OCI-LY3 (cell line): ENCODE measurements around the gene TRIO.

ENCODE experiments used
- H2AFZ ChIP-seq: fragments of 200-600, 300-600 bp; shearing (Covaris generic); 2 replicates; pipeline ENCODE4 v1.6.0; 2014; ENCODE audit warnings: antibody characterized with exemption, low read depth, low read length
- H3K27ac ChIP-seq: fragments of 200-600, 300-600 bp; sonication (generic); 2 replicates; pipeline ENCODE4 v1.5.1; 2014; ENCODE audit warnings: mild to moderate bottlenecking, low read length, moderate library complexity, mixed read lengths
- H3K27me3 ChIP-seq: fragments of 200-600, 300-600 bp; sonication (generic); 2 replicates; pipeline ENCODE4 v1.6.1; 2014; ENCODE audit warnings: low read depth, low read length, mixed read lengths
- H3K36me3 ChIP-seq: fragments of 200-600, 300-600 bp; sonication (generic); replicated peaks from 2 replicates; pipeline ENCODE3; 2014; ENCODE audit warnings: low read depth, low read length, mixed read lengths
- H3K4me1 ChIP-seq: fragments of 300-600, 200-600 bp; sonication (generic); 2 replicates; pipeline ENCODE4 v1.6.1; 2014; ENCODE audit warnings: low read length, mixed read lengths
- H3K4me2 ChIP-seq: fragments of 200-600, 300-600 bp; sonication (generic); 2 replicates; pipeline ENCODE4 v1.6.1; 2014; ENCODE audit warnings: low read length, mixed read lengths
- H3K4me3 ChIP-seq: fragments of 300-600, 200-600 bp; sonication (generic); 2 replicates; pipeline ENCODE4 v1.5.1; 2014; ENCODE audit warnings: antibody characterized with exemption, mild to moderate bottlenecking, low read length, moderate library complexity
- H3K79me2 ChIP-seq: fragments of 300-600, 200-600 bp; shearing (Covaris generic); 2 replicates; pipeline ENCODE4 v1.6.1; 2014; ENCODE audit warnings: mild to moderate bottlenecking, low read length, mixed read lengths
- H3K9ac ChIP-seq: fragments of 300-600, 200-600 bp; shearing (Covaris generic); 2 replicates; pipeline ENCODE4 v1.6.0; 2014; ENCODE audit warnings: mild to moderate bottlenecking, low read length, moderate library complexity
- H3K9me3 ChIP-seq: fragments of 200-600, 300-600 bp; shearing (Covaris generic); 2 replicates; pipeline ENCODE4 v1.6.1; 2014; ENCODE audit warnings: low read length, mixed read lengths; ENCODE audit not compliant: insufficient read depth
- H4K20me1 ChIP-seq: fragments of 200-600, 300-600 bp; sonication (generic); 2 replicates; pipeline ENCODE4 v1.6.1; 2016; ENCODE audit warnings: low read length, mixed read lengths; ENCODE audit not compliant: insufficient read depth
- EZH2phosphoT487 ChIP-seq: fragments of 200-600 bp; shearing (Covaris generic); IDR thresholded peaks from 2 replicates; pipeline ENCODE4 v1.6.1; 2018; ENCODE audit warnings: antibody characterized with exemption, mixed run types, low read depth
- TF ChIP-seq, protein P1 (sequence below): fragments of 200-600, 300-600 bp; sonication (generic); IDR thresholded peaks from 2 replicates; pipeline ENCODE4 v1.5.1; 2014; ENCODE audit warnings: antibody characterized with exemption, low read length, low read depth

TRIO gene

DNA sequence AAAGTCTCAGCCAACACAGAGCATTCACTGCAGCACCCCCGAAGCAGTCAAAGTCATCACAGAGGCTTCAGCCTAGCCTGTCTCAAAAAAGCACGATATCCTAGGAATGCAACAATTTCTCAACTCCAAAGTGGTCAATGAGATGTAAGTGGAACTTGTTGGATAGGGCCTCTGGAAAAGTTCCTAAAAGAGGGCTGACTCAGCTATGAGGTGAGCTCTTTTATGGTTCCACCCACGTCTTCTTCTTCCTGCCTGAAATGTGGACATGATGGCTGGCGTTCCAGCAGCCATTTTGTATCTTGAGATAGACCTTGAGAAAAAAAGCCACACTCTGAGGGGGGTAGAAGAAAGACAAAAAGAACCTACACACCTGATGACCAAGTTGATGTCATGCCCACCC is 32.5 kb upstream of the TRIO start:
- H3K79me2 ChIP-seq = no peaks in the 10 kb centered on the region
- no peak overlapping the region for H3K4me3 ChIP-seq
- H3K9ac ChIP-seq = no peak overlapping the region
- no peaks in the 10 kb centered on the region for H3K9me3 ChIP-seq
- no peak overlapping the region for H2AFZ ChIP-seq
- no peaks in the 10 kb centered on the region for H4K20me1 ChIP-seq
- no peaks in the 10 kb centered on the region for H3K36me3 ChIP-seq
- no peak for TF ChIP-seq EZH2phosphoT487
- TF ChIP-seq, protein P1, sequence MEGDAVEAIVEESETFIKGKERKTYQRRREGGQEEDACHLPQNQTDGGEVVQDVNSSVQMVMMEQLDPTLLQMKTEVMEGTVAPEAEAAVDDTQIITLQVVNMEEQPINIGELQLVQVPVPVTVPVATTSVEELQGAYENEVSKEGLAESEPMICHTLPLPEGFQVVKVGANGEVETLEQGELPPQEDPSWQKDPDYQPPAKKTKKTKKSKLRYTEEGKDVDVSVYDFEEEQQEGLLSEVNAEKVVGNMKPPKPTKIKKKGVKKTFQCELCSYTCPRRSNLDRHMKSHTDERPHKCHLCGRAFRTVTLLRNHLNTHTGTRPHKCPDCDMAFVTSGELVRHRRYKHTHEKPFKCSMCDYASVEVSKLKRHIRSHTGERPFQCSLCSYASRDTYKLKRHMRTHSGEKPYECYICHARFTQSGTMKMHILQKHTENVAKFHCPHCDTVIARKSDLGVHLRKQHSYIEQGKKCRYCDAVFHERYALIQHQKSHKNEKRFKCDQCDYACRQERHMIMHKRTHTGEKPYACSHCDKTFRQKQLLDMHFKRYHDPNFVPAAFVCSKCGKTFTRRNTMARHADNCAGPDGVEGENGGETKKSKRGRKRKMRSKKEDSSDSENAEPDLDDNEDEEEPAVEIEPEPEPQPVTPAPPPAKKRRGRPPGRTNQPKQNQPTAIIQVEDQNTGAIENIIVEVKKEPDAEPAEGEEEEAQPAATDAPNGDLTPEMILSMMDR = no peak
- no peaks in the 10 kb centered on the region for H3K27me3 ChIP-seq
- H3K4me1 ChIP-seq = peaks cover 9% of the 10 kb centered on the region
- H3K4me2 ChIP-seq = no peak overlapping the region
- H3K27ac ChIP-seq = no peak overlapping the region

DNA sequence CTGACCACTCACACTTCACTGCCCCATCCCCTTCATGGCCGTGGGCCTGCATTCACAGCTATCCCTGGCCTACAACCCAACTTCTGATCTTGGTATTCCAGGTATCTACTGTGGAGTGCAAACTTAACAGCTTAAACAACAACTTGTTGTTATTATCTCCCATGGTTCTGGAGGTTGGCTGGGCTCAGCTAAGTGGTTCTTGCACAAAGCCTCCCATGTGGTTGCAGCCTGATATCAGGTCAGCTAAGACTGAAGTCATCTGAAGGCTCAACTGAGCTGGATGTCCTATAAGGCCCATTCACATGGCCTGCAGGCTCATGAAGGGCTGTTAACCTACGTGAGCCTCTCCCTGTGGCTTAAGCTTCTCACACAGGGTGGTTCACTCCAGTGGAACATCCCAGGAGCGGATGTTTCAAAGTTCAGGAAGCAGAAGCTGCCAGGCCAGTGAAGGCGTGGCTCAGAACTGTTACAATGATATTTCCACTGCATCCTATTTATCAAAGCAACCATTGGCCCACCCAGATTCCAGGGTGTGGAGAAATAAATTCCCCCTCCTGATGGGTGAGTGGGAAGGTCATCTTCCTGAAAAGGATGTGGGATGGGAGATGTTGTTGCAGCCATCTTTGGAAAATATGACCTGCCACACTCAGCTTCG is 30.0 kb upstream of the TRIO start:
- Histone ChIP-seq H3K9ac (no peak overlapping the region), H3K36me3 (no peaks in the 10 kb centered on the region), H3K27me3 (no peaks in the 10 kb centered on the region), H2AFZ (no peak overlapping the region), H3K4me2 (no peak overlapping the region), H3K9me3 (no peaks in the 10 kb centered on the region), H3K4me1 (peaks cover 9% of the 10 kb centered on the region), H3K27ac (no peak overlapping the region), H3K79me2 (no peaks in the 10 kb centered on the region), H4K20me1 (no peaks in the 10 kb centered on the region), H3K4me3 (no peak overlapping the region)
- no peak for TF ChIP-seq EZH2phosphoT487
- TF ChIP-seq, protein P1 = no peak

DNA sequence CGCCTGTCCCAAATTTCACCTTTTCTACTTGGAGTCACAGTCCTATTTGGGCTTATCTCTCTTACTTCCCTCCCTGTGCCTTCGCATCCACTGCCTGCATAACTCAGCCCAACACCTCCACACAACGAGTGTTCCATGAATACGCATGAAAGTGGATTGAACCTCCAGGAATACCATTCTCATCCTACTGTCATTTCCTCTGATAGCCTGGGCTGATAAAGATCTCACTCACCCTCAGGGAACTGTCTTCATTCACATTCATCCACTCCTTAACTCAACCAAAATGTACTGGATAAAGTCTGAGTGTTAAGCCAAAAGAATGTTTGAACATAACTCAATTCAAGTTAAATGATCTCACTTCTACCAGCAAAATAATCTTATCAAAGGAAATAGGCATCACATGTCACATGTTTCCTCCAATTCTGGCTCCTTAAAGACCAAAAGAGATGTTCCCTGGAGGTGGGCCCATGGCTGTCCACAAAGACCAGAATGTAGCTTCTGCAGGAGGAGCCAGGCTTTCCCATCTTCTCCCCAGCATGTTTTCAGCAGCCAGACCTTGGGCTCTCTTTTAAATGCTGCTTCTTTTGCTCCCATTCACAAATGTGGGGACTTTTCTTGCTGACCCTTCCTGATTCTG is 28.4 kb upstream of the TRIO start:
- H4K20me1 ChIP-seq = no peaks in the 10 kb centered on the region
- H3K36me3 ChIP-seq = no peaks in the 10 kb centered on the region
- H2AFZ ChIP-seq = no peak overlapping the region
- no peak overlapping the region for H3K27ac ChIP-seq
- no peak overlapping the region for H3K9ac ChIP-seq
- no peaks in the 10 kb centered on the region for H3K4me1 ChIP-seq
- H3K27me3 ChIP-seq = no peaks in the 10 kb centered on the region
- no peak overlapping the region for H3K4me3 ChIP-seq
- no peaks in the 10 kb centered on the region for H3K9me3 ChIP-seq
- no peak overlapping the region for H3K4me2 ChIP-seq
- no peaks in the 10 kb centered on the region for H3K79me2 ChIP-seq
- TF ChIP-seq EZH2phosphoT487 = no peak
- TF ChIP-seq, protein P1 = no peak

DNA sequence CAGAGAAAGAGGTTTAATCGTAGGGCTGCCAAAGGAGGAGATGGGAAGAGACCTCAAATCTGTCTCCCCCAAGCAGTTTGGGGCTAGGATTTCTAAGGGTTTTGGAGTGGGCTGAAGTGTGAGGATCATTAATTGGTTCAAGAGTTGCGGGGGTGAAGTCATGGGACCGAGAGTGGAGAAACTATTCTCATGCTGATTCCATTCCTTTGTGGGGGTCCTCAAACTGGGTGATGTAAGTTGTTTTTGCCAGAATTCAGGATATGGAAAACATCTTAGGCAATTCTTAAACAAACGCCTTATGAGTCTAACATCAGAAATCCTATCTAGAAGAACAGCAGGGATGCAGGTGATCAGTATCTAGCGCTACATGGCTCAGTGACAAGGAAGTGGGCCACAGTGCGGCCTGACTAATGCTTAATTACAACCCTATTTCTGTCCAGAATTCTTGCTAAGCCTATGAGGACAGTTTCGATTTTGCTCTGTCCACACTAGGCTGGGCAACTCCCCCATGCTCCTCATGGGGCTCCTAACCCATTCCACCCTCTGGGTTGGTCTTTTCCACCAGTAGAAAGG is 27.7 kb upstream of the TRIO start:
- Histone ChIP-seq H3K9ac (no peak overlapping the region), H2AFZ (no peak overlapping the region), H3K4me1 (no peaks in the 10 kb centered on the region), H3K79me2 (no peaks in the 10 kb centered on the region), H3K27me3 (no peaks in the 10 kb centered on the region), H4K20me1 (no peaks in the 10 kb centered on the region), H3K36me3 (no peaks in the 10 kb centered on the region), H3K27ac (no peak overlapping the region), H3K4me2 (no peak overlapping the region), H3K4me3 (no peak overlapping the region), H3K9me3 (no peaks in the 10 kb centered on the region)
- TF ChIP-seq, protein P1 = no peak
- TF ChIP-seq EZH2phosphoT487 = no peak
